Colon (tissue), 2 donors: ENCODE measurements around the gene NMUR1.
"Not testable (repeated sequence)": the region's sequence is repeated elsewhere in the genome, so short reads cannot be mapped to it uniquely, and the experiment has no call there.

Source experiments
- FAIRE-seq: peaks from 2 replicates; lab custom pipeline; 2012; peaks lifted over from hg19 to GRCh38; lab: Jason Lieb, UNC
- donor health status: control.
- donor health status: control.

The NMUR1 gene

GRCh38 chr2:231530099-231531011 lies at the start of gene NMUR1:
NMUR1 (minus strand) TSS chr2:231530445; CDS start chr2:231530361, 84 bp downstream.
- no peak for FAIRE-seq

- FAIRE-seq, result no peak
These were observed 49.3 kb upstream of the NMUR1 start for GRCh38 chr2:231579560-231579959.

GRCh38 chr2:231578655-231579054 lies 48.4 kb upstream of the NMUR1 start:
- FAIRE-seq, result not testable (repeated sequence)

- FAIRE-seq, result no peak
These were observed 46.2 kb upstream of the NMUR1 start for GRCh38 chr2:231576465-231576864.

- no peak for FAIRE-seq
These were observed 45.5 kb upstream of the NMUR1 start for GRCh38 chr2:231575612-231576256.

GRCh38 chr2:231573698-231574421 lies 43.6 kb upstream of the NMUR1 start:
- FAIRE-seq, result no peak

GRCh38 chr2:231573096-231573495 lies 42.9 kb upstream of the NMUR1 start:
- no peak for FAIRE-seq

GRCh38 chr2:231571661-231572191 lies 41.5 kb upstream of the NMUR1 start:
- no peak for FAIRE-seq

- FAIRE-seq, result not testable (repeated sequence)
These were observed 40.7 kb upstream of the NMUR1 start for GRCh38 chr2:231570915-231571314.

GRCh38 chr2:231568785-231569435 lies 38.7 kb upstream of the NMUR1 start:
- no peak for FAIRE-seq

- no peak for FAIRE-seq
These were observed 38.0 kb upstream of the NMUR1 start for GRCh38 chr2:231568098-231568784.

GRCh38 chr2:231567159-231567558 lies 36.9 kb upstream of the NMUR1 start:
- FAIRE-seq, result no peak

- FAIRE-seq, result no peak
These were observed 35.8 kb upstream of the NMUR1 start for GRCh38 chr2:231565887-231566594.

GRCh38 chr2:231563378-231563961 lies 33.2 kb upstream of the NMUR1 start:
- FAIRE-seq, result no peak

- FAIRE-seq, result no peak
These were observed 27.4 kb upstream of the NMUR1 start for GRCh38 chr2:231557571-231558217.

- FAIRE-seq, result no peak
These were observed 26.7 kb upstream of the NMUR1 start for GRCh38 chr2:231556981-231557380.

GRCh38 chr2:231556496-231556895 lies 26.3 kb upstream of the NMUR1 start:
- not testable (repeated sequence) for FAIRE-seq

GRCh38 chr2:231554748-231555545 lies 24.7 kb upstream of the NMUR1 start:
- FAIRE-seq, result no peak

- FAIRE-seq, result no peak
These were observed 24.1 kb upstream of the NMUR1 start for GRCh38 chr2:231554327-231554726.
